GM19238 (cell line): Measurements from ENCODE around the gene NPM3.
"Not testable (repeated sequence)": the region's sequence is repeated elsewhere in the genome, so short reads cannot be mapped to it uniquely, and the experiment has no call there.

ENCODE experiments used
- DNase-seq: peaks from one replicate; pipeline ENCODE4 v3.0.0; 2011; ENCODE audit warnings: low spot score; ENCODE audit not compliant: insufficient read length

The NPM3 gene

GRCh38 chr10:101807158-101807557 lies 23.9 kb upstream of the NPM3 start:
- DNase-seq = no peak

GRCh38 chr10:101803511-101803910 lies 20.3 kb upstream of the NPM3 start:
- no peak for DNase-seq

- DNase-seq = no peak
Observed at GRCh38 chr10:101797403-101798059, 14.3 kb upstream of the NPM3 start.

- no peak for DNase-seq
Observed at GRCh38 chr10:101793526-101793925, 10.3 kb upstream of the NPM3 start.

- DNase-seq = no peak
Observed at GRCh38 chr10:101789686-101790085, 6.4 kb upstream of the NPM3 start.

GRCh38 chr10:101789231-101789630 lies 6.0 kb upstream of the NPM3 start:
- not testable (repeated sequence) for DNase-seq

- no peak for DNase-seq
Observed at GRCh38 chr10:101785801-101786200, 2.6 kb upstream of the NPM3 start.

GRCh38 chr10:101784558-101784957 lies 1.3 kb upstream of the NPM3 start:
- no peak for DNase-seq

GRCh38 chr10:101783736-101784118 lies 481 bp upstream of the NPM3 start:
- no peak for DNase-seq

GRCh38 chr10:101781984-101782810 lies 1.0 kb downstream of the NPM3 start:
- no peak for DNase-seq

- no peak for DNase-seq
Observed at GRCh38 chr10:101781655-101781983, 1.6 kb downstream of the NPM3 start.

- peak; percentile 84 for DNase-seq
Observed at GRCh38 chr10:101780818-101781654, 2.2 kb downstream of the NPM3 start.

- DNase-seq = no peak
Observed at GRCh38 chr10:101780187-101780817, 2.9 kb downstream of the NPM3 start.

- DNase-seq = peak; percentile 78
Observed at GRCh38 chr10:101779544-101780186, 3.6 kb downstream of the NPM3 start.

GRCh38 chr10:101778781-101779543 lies 4.3 kb downstream of the NPM3 start:
- DNase-seq = no peak

GRCh38 chr10:101778151-101778780 lies 5.0 kb downstream of the NPM3 start:
- no peak for DNase-seq

GRCh38 chr10:101777619-101778145 lies 5.6 kb downstream of the NPM3 start:
- no peak for DNase-seq

GRCh38 chr10:101776161-101776817 lies 7.0 kb downstream of the NPM3 start:
- no peak for DNase-seq
